Endothelial cell (in vitro differentiated cells): Measurements from ENCODE around the gene COL4A6. TPM values are rescaled to one million over a fixed set of nuclear protein-coding genes. Genes with fewer than 3 reads are reported as not detected.

ENCODE experiments used
- DNase-seq: peaks from one replicate; pipeline ENCODE4 v3.0.0; 2021; ENCODE audit warnings: low spot score
- H3K27ac Mint-ChIP-seq: one replicate; pipeline ENCODE4 v1.8.0; 2021; ENCODE audit warnings: mixed read lengths, inconsistent platforms; ENCODE audit not compliant: unreplicated experiment
- H3K27me3 Mint-ChIP-seq: one replicate; pipeline ENCODE4 v1.8.0; 2021; ENCODE audit warnings: mild to moderate bottlenecking, moderate library complexity, mixed read lengths, inconsistent platforms; ENCODE audit not compliant: unreplicated experiment
- H3K36me3 Mint-ChIP-seq: one replicate; pipeline ENCODE4 v1.8.0; 2021; ENCODE audit warnings: mild to moderate bottlenecking, low read depth, mixed read lengths, inconsistent platforms; ENCODE audit not compliant: unreplicated experiment
- H3K4me1 Mint-ChIP-seq: one replicate; pipeline ENCODE4 v1.8.0; 2021; ENCODE audit warnings: mild to moderate bottlenecking, mixed read lengths, inconsistent platforms; ENCODE audit not compliant: unreplicated experiment
- H3K4me3 Mint-ChIP-seq: one replicate; pipeline ENCODE4 v1.8.0; 2021; ENCODE audit warnings: mild to moderate bottlenecking, mixed read lengths, inconsistent platforms; ENCODE audit not compliant: unreplicated experiment
- H3K9me3 Mint-ChIP-seq: one replicate; pipeline ENCODE4 v1.8.0; 2021; ENCODE audit warnings: mixed read lengths, inconsistent platforms; ENCODE audit not compliant: unreplicated experiment
- CTCF ChIP-seq: fragments of 200-600 bp; sonication (generic); IDR thresholded peaks from one replicate; pipeline ENCODE4 v1.5.0; 2021; ENCODE audit warnings: antibody characterized with exemption; ENCODE audit not compliant: unreplicated experiment
- total RNA-seq: library from RNA; stranded (reverse); fragmentation: NEBNext Ultra II Directional; extraction: Animal tissue kit (Norgen Biotek cat#: 25700); gene quantifications from one replicate; pipeline ENCODE4 v1.2.1, GENCODE V29; 2021; ENCODE audit not compliant: unreplicated experiment

Gene COL4A6
- total RNA-seq, 1 donor from 2014 or later = 10.5 TPM

GRCh38 chrX:108199691-108200090 lies 238.5 kb downstream of the COL4A6 start:
- Mint-ChIP-seq H3K4me3 (no peak overlapping the region), H3K27ac (no peak overlapping the region), H3K36me3 (no peaks in the 10 kb centered on the region), H3K9me3 (no peaks in the 10 kb centered on the region), H3K27me3 (peaks cover under 1% of the 10 kb centered on the region), H3K4me1 (peaks cover 11% of the 10 kb centered on the region)
- peak; percentile 50 for TF ChIP-seq CTCF
- DNase-seq = peak; percentile 28

DNA sequence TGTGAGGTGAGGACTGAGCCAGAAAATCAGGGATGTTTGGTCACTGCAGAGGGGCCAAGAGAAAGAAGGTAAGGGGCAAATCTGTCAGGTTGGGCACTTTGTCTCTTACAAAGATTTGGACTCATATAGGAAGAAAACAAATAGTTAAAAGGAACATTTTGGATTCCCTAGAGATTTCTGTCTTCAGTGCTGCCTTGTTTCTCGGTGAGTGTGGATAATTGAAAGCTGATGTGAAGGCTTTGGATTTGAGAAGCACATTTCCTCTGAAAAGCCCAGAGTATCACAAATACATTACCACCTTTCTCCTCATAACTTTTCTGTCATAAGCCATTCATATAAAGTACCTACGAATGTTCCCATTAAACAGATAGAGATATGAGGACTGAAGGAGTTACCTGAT lies 239.2 kb downstream of the COL4A6 start:
- no peak for DNase-seq
- no peak overlapping the region for H3K27ac Mint-ChIP-seq

GRCh38 chrX:108198420-108198819 lies 239.8 kb downstream of the COL4A6 start:
- Mint-ChIP-seq H3K27me3 (no peaks in the 10 kb centered on the region), H3K9me3 (no peaks in the 10 kb centered on the region), H3K4me1 (peaks cover 7% of the 10 kb centered on the region), H3K4me3 (no peak overlapping the region), H3K36me3 (no peaks in the 10 kb centered on the region), H3K27ac (no peak overlapping the region)
- DNase-seq = no peak
- no peak for TF ChIP-seq CTCF

More for the DNA sequence above, 239.2 kb downstream of the COL4A6 start:
- Mint-ChIP-seq H3K4me1 (peaks cover 9% of the 10 kb centered on the region), H3K36me3 (no peaks in the 10 kb centered on the region), H3K4me3 (no peak overlapping the region), H3K27me3 (no peaks in the 10 kb centered on the region), H3K9me3 (no peaks in the 10 kb centered on the region)
- no peak for TF ChIP-seq CTCF

DNA sequence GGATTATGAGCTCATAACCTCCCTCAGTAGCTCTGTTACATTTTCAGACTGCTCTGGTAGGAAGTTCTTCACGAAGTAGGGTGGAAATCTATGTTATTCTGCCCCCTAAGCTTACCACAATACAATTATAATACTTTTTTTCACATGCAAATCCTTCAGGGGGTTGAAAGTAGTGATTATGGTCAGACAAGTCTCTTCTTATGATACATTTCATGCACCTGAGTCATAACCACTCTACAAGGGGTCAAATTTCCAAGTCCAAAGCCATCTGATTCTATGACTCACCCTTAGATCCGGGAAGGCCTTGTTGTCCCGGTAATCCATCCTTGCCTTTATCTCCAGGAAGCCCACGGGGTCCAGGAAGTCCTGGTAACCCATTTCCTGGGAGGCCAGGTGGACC lies 251.4 kb downstream of the COL4A6 start:
- Mint-ChIP-seq H3K9me3 (no peaks in the 10 kb centered on the region), H3K27ac (no peak overlapping the region), H3K36me3 (no peaks in the 10 kb centered on the region), H3K4me3 (no peak overlapping the region), H3K27me3 (no peaks in the 10 kb centered on the region), H3K4me1 (no peaks in the 10 kb centered on the region)
- no peak for TF ChIP-seq CTCF
- DNase-seq = no peak

GRCh38 chrX:108178143-108178498 lies 260.1 kb downstream of the COL4A6 start:
- Mint-ChIP-seq H3K4me3 (no peak overlapping the region), H3K4me1 (no peaks in the 10 kb centered on the region), H3K9me3 (no peaks in the 10 kb centered on the region), H3K27me3 (no peaks in the 10 kb centered on the region), H3K27ac (no peak overlapping the region), H3K36me3 (no peaks in the 10 kb centered on the region)
- DNase-seq = no peak
- TF ChIP-seq CTCF = no peak
